VCaP (cell line): ENCODE results near the gene TNRC6A.

Experiments used
- H3K27ac ChIP-seq: fragments of 450-650 bp; 2 replicates; pipeline ENCODE4 v1.5.1; 2017
- TF ChIP-seq, protein P1 (sequence below): fragments of 450-650 bp; conservative IDR thresholded peaks from 2 replicates; pipeline ENCODE4 v1.5.1; 2017; ENCODE audit warnings: mild to moderate bottlenecking, moderate library complexity

TNRC6A gene

DNA sequence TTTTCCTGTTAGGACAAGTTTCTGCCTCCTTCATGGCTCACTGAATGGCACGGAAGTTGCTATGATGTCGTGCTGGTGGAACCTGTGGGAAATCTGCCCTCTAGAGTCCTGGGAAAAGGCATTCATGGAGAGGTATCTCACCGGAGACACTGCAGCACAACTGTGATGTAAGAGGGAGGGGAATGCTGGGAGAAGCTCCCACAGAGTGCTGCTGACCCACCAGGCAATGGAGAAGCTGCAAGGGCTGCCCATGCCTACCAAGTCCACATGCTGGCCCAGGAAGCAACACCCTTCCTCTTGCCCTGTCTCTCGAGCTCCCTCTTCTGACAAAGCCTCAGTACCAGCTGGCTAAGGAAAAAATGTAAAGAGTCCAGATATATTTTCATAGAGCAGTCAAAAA is 71.1 kb downstream of the TNRC6A start:
- TF ChIP-seq, protein P1, sequence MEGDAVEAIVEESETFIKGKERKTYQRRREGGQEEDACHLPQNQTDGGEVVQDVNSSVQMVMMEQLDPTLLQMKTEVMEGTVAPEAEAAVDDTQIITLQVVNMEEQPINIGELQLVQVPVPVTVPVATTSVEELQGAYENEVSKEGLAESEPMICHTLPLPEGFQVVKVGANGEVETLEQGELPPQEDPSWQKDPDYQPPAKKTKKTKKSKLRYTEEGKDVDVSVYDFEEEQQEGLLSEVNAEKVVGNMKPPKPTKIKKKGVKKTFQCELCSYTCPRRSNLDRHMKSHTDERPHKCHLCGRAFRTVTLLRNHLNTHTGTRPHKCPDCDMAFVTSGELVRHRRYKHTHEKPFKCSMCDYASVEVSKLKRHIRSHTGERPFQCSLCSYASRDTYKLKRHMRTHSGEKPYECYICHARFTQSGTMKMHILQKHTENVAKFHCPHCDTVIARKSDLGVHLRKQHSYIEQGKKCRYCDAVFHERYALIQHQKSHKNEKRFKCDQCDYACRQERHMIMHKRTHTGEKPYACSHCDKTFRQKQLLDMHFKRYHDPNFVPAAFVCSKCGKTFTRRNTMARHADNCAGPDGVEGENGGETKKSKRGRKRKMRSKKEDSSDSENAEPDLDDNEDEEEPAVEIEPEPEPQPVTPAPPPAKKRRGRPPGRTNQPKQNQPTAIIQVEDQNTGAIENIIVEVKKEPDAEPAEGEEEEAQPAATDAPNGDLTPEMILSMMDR: peak; percentile 71
- H3K27ac ChIP-seq: no peak overlapping the region

GRCh38 chr16:24801761-24802302 is 72.4 kb downstream of the TNRC6A start:
- H3K27ac ChIP-seq: no peak overlapping the region
- TF ChIP-seq, protein P1: no peak

DNA sequence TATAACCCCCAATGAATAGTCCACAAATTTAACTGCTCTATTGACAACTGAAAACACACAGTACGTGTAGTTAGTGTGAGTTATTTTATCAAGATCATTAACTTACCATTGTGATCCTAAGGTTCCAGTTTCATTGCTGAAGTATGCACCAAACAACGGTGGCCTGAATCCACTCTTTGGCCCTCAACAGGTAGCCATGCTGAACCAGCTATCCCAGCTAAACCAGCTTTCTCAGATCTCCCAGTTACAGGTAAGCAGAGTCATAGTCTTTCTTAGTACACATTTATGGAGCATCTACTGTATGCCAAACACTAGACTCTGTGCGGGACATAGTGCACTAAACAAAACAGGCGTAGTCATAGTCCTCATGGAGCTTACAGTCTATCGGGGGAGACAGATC is 76.0 kb downstream of the TNRC6A start:
- H3K27ac ChIP-seq: no peak overlapping the region
- TF ChIP-seq, protein P1: no peak

- no peak overlapping the region for H3K27ac ChIP-seq
- TF ChIP-seq, protein P1: no peak
Measured at GRCh38 chr16:24807301-24807700, 77.8 kb downstream of the TNRC6A start.

DNA sequence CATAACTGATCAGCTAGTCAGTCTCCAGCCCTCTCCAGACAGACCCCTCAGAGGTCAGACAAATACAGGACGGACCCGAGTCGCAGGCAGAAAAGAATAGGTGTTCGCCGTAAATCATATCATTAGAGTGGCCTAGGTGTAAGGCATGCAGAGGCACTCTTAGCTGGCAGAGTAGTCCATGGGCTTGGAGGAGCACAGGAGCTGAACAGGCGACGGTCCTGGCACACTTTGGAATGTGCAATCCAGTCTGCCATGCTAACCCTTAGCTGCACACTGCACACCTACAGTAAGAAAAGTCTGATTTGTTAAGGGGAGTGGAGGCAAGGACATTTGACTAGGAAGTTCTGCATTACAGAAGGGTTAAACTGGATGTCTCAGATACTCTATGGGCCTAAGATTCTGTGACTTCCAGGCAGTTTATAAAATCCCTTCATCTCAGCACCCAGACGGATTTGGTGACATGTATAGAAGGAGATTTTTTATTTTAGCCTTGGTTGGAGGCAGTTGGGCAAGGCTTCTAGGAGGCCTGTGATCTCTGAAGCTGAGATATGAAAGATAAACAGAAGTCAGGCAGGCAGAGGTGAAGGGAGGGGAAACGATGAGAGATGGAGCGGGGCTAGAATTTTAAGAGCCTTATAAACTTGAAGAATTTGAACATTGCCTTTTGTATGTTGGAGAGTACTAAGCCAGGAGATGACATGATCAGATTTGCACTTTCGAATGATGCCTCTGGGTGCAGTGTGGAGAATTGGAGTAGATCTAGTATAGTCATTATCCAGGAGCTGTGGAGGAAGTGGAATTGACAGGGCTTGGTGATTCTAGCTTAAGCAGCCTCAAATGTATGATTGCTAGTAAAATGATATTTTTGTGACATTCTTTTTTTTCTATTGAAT is 81.7 kb downstream of the TNRC6A start:
- TF ChIP-seq, protein P1: no peak
- peak overlapping the region; percentile 53 for H3K27ac ChIP-seq

GRCh38 chr16:24812813-24813212 is 83.4 kb downstream of the TNRC6A start:
- H3K27ac ChIP-seq: peak overlapping the region; percentile 36

- no peak overlapping the region for H3K27ac ChIP-seq
- TF ChIP-seq, protein P1: no peak
Measured at GRCh38 chr16:24815021-24815420, 85.6 kb downstream of the TNRC6A start.

DNA sequence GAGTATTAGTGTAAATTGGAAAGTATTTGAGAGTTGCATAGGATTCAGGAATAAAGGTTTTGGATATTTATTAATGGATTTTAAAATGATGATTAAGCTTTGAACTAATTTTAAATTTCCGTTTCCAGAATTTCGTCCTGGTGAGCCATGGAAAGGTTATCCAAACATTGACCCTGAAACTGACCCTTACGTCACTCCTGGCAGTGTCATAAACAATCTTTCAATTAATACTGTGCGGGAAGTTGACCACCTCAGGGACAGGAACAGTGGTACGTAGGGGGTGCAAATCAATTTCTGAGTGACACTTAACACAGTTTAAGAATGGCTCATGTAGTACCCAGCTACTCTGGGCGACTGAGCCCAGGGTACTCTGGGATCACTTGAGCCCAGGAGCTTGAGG is 87.2 kb downstream of the TNRC6A start:
- TF ChIP-seq, protein P1: no peak
- H3K27ac ChIP-seq: no peak overlapping the region
